Loucy (cell line): ENCODE results near the gene ADO.

Experiments used
- H2AFZ ChIP-seq: fragments of 200-600 bp; sonication (generic); 2 replicates; pipeline ENCODE4 v1.6.0; 2016; ENCODE audit warnings: antibody characterized with exemption, mild to moderate bottlenecking, low read length, moderate library complexity
- H3F3A ChIP-seq: fragments of 200-600 bp; 2 replicates; pipeline ENCODE4 v1.6.0; 2016; ENCODE audit warnings: antibody characterized with exemption, low read depth, mild to moderate bottlenecking
- H3K27me3 ChIP-seq: fragments of 200-600 bp; sonication (generic); 2 replicates; pipeline ENCODE4 v1.6.1; 2014; ENCODE audit warnings: low read length, mild to moderate bottlenecking; ENCODE audit not compliant: insufficient read depth, poor library complexity, severe bottlenecking
- H3K36me3 ChIP-seq: fragments of 200-600 bp; sonication (generic); 2 replicates; pipeline ENCODE4 v1.6.1; 2016; ENCODE audit warnings: low read length; ENCODE audit not compliant: insufficient read depth
- H3K4me1 ChIP-seq: fragments of 200-600 bp; sonication (generic); 2 replicates; pipeline ENCODE4 v1.5.1; 2014; ENCODE audit warnings: low read length, mild to moderate bottlenecking; ENCODE audit not compliant: insufficient read depth, poor library complexity, severe bottlenecking
- H3K4me2 ChIP-seq: fragments of 200-600 bp; sonication (generic); 2 replicates; pipeline ENCODE4 v1.6.0; 2014; ENCODE audit warnings: antibody characterized with exemption, low read length, low read depth, mild to moderate bottlenecking; ENCODE audit not compliant: poor library complexity, severe bottlenecking
- H3K4me3 ChIP-seq: fragments of 200-600 bp; sonication (generic); 2 replicates; pipeline ENCODE4 v1.5.1; 2014; ENCODE audit warnings: low read length, mild to moderate bottlenecking, mixed read lengths; ENCODE audit not compliant: poor library complexity, severe bottlenecking
- H3K79me2 ChIP-seq: fragments of 200-600 bp; sonication (generic); 2 replicates; pipeline ENCODE4 v1.6.1; 2014; ENCODE audit warnings: low read length; ENCODE audit not compliant: insufficient read depth
- H3K9ac ChIP-seq: fragments of 200-600 bp; sonication (generic); 2 replicates; pipeline ENCODE4 v1.6.0; 2014; ENCODE audit warnings: mild to moderate bottlenecking, low read depth, low read length, moderate library complexity; ENCODE audit not compliant: poor library complexity, severe bottlenecking
- H3K9me2 ChIP-seq: fragments of 200-600 bp; sonication (generic); replicated peaks from 2 replicates; pipeline ENCODE4 v1.6.1; 2016; ENCODE audit warnings: low read depth, low read length, mixed read lengths
- H3K9me3 ChIP-seq: fragments of 200-600 bp; sonication (generic); 2 replicates; pipeline ENCODE4 v1.6.1; 2014; ENCODE audit warnings: mild to moderate bottlenecking, antibody characterized with exemption, low read length, low read depth; ENCODE audit not compliant: insufficient read depth
- H4K20me1 ChIP-seq: fragments of 200-600 bp; sonication (generic); 2 replicates; pipeline ENCODE4 v1.6.0; 2014; ENCODE audit warnings: antibody characterized with exemption, low read length, mild to moderate bottlenecking; ENCODE audit not compliant: insufficient read depth, poor library complexity, severe bottlenecking
- EZH2phosphoT487 ChIP-seq: fragments of 200-600 bp; IDR thresholded peaks from 2 replicates; pipeline ENCODE4 v1.6.1; 2018; ENCODE audit warnings: antibody characterized with exemption, mild to moderate bottlenecking, moderate library complexity, borderline replicate concordance
- TF ChIP-seq, protein P1 (sequence below): fragments of 200-600 bp; sonication (generic); conservative IDR thresholded peaks from 2 replicates; pipeline ENCODE4 v1.5.1; 2014; ENCODE audit warnings: mild to moderate bottlenecking, antibody characterized with exemption, low read length

Gene ADO

GRCh38 chr10:62853710-62854109 is 49.2 kb downstream of the ADO start:
- no peak overlapping the region for H3K4me2 ChIP-seq
- no peaks in the 10 kb centered on the region for H3K9me3 ChIP-seq
- H3K9ac ChIP-seq: no peak overlapping the region
- H3K4me3 ChIP-seq: no peak overlapping the region
- no peak overlapping the region for H2AFZ ChIP-seq
- no peaks in the 10 kb centered on the region for H3K9me2 ChIP-seq
- H3K4me1 ChIP-seq: no peaks in the 10 kb centered on the region
- no peaks in the 10 kb centered on the region for H3K36me3 ChIP-seq
- no peaks in the 10 kb centered on the region for H3F3A ChIP-seq
- H4K20me1 ChIP-seq: no peaks in the 10 kb centered on the region
- TF ChIP-seq EZH2phosphoT487: no peak
- TF ChIP-seq, protein P1, sequence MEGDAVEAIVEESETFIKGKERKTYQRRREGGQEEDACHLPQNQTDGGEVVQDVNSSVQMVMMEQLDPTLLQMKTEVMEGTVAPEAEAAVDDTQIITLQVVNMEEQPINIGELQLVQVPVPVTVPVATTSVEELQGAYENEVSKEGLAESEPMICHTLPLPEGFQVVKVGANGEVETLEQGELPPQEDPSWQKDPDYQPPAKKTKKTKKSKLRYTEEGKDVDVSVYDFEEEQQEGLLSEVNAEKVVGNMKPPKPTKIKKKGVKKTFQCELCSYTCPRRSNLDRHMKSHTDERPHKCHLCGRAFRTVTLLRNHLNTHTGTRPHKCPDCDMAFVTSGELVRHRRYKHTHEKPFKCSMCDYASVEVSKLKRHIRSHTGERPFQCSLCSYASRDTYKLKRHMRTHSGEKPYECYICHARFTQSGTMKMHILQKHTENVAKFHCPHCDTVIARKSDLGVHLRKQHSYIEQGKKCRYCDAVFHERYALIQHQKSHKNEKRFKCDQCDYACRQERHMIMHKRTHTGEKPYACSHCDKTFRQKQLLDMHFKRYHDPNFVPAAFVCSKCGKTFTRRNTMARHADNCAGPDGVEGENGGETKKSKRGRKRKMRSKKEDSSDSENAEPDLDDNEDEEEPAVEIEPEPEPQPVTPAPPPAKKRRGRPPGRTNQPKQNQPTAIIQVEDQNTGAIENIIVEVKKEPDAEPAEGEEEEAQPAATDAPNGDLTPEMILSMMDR: no peak
- H3K79me2 ChIP-seq: no peaks in the 10 kb centered on the region
- no peaks in the 10 kb centered on the region for H3K27me3 ChIP-seq

- no peaks in the 10 kb centered on the region for H3F3A ChIP-seq
- H3K27me3 ChIP-seq: no peaks in the 10 kb centered on the region
- TF ChIP-seq EZH2phosphoT487: no peak
- TF ChIP-seq, protein P1: no peak
- H3K79me2 ChIP-seq: no peaks in the 10 kb centered on the region
- no peak overlapping the region for H3K9ac ChIP-seq
- H3K9me3 ChIP-seq: no peaks in the 10 kb centered on the region
- H4K20me1 ChIP-seq: no peaks in the 10 kb centered on the region
- peaks cover 11% of the 10 kb centered on the region for H3K4me1 ChIP-seq
- H2AFZ ChIP-seq: no peak overlapping the region
- no peaks in the 10 kb centered on the region for H3K36me3 ChIP-seq
- H3K4me3 ChIP-seq: no peak overlapping the region
- no peak overlapping the region for H3K4me2 ChIP-seq
- no peaks in the 10 kb centered on the region for H3K9me2 ChIP-seq
Observed at GRCh38 chr10:62856021-62856420, 51.5 kb downstream of the ADO start.
